AG04449 (cell line): Measurements from ENCODE around the gene OR14I1.

Experiments used
- CTCF ChIA-PET: fragments of 350-600 bp; formaldehyde crosslinking; extraction: SDS; loops from one replicate; lab custom pipeline; 2021; ENCODE audit warnings: antibody characterized with exemption; lab: Yijun Ruan, JAX
- POLR2A ChIA-PET: fragments of 400-600, 350-600 bp; formaldehyde crosslinking; extraction: SDS; loops from one replicate; lab custom pipeline; 2020; ENCODE audit warnings: antibody characterized with exemption, inconsistent platforms; lab: Yijun Ruan, JAX
- DNase-seq: peaks from one replicate; pipeline ENCODE4 v3.0.0-alpha.2; 2010; ENCODE audit warnings: low read depth, low spot score
- H3K4me3 ChIP-seq: 2 replicates; pipeline ENCODE4 v1.5.1; 2011; ENCODE audit warnings: low read depth, mild to moderate bottlenecking, control low read depth, low read length
- CTCF ChIP-seq: IDR thresholded peaks from one replicate; pipeline ENCODE4 v1.5.1; 2011; ENCODE audit warnings: mild to moderate bottlenecking, moderate library complexity, low read length, control low read depth, inconsistent platforms; ENCODE audit not compliant: insufficient read depth; ENCODE audit errors: missing control alignments

Gene OR14I1

GRCh38 chr1:248710305-248710900 is 7.8 kb upstream of the OR14I1 start:
- POLR2A ChIA-PET, result no interaction called here
- no peak for DNase-seq
- H3K4me3 ChIP-seq, result no peak overlapping the region
- CTCF ChIA-PET, result no interaction called here
- TF ChIP-seq CTCF, result no peak

DNA sequence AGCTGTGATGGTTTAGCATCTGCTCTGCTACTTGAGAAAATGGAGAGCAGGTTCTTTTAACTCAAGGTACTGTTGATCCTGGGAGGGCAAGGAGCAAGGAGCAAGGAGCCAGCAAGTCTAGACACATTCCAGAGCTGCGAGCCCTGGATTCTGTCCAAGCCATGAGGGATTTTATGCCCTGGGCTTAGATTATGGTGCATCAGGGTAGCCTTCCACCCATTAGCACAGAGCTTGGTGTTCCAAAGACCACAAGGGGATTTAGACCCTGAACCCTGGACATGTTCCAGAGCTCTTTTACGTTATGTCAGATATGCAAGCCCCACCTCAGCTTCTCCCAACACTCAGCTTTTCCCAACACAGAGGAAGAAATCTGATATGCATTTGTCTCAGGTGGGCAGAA is 2.0 kb upstream of the OR14I1 start:
- ChIA-PET POLR2A (no interaction called here), CTCF (no interaction called here)
- DNase-seq, result no peak
- H3K4me3 ChIP-seq, result no peak overlapping the region
- TF ChIP-seq CTCF, result no peak

- POLR2A ChIA-PET, result no interaction called here
- no peak overlapping the region for H3K4me3 ChIP-seq
- no peak for TF ChIP-seq CTCF
- CTCF ChIA-PET, result no interaction called here
- no peak for DNase-seq
Measured at GRCh38 chr1:248703674-248704073, 1.1 kb upstream of the OR14I1 start.

DNA sequence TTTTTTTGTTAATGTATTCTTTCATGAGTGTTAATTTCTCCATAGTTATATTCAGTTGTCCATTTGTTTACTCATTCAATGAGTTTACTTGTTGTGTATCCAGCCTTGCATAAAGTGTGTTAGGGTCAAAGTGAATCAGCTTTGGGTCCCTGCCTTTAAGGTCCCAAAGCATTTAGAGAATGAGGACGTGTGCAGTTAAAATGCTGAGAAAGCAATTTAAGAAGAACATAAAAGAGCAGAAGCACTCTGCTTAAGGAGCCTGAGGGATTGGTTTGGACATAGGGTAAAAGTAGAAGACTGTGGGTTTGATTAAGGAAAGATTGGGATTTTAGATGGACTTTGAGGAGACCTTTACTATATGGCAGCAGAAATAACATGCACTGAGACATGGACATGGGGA is 3.5 kb downstream of the OR14I1 start:
- no peak for DNase-seq
- ChIA-PET POLR2A (no interaction called here), CTCF (no interaction called here)
- no peak overlapping the region for H3K4me3 ChIP-seq
- TF ChIP-seq CTCF, result no peak

GRCh38 chr1:248697907-248698306 is 4.7 kb downstream of the OR14I1 start:
- TF ChIP-seq CTCF, result no peak
- DNase-seq, result no peak
- no peak overlapping the region for H3K4me3 ChIP-seq
- CTCF ChIA-PET, result no interaction called here
- POLR2A ChIA-PET, result no interaction called here

DNA sequence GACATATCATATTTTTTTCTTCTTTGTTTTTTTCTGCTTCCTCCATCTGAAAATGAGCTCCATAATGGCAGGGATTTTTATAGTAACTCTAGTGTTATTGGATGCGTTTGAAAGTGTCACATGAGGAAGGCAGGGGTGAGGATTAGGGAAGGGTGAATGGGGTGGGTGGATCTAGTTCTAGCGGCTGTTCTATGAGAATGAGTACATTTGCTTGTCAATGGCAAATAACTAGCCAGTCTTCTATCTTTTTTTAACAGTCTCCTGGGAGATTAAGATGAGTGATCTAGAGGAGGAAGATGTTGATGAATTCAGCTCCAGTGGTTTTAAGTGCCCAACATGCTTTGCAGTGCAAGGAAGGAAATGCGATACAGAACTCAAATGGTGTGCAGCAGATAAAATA is 5.8 kb downstream of the OR14I1 start:
- TF ChIP-seq CTCF, result no peak
- ChIA-PET POLR2A (no interaction called here), CTCF (no interaction called here)
- no peak for DNase-seq
- H3K4me3 ChIP-seq, result no peak overlapping the region
